ENCODE data around the gene PABPC3.

The PABPC3 gene

DNA sequence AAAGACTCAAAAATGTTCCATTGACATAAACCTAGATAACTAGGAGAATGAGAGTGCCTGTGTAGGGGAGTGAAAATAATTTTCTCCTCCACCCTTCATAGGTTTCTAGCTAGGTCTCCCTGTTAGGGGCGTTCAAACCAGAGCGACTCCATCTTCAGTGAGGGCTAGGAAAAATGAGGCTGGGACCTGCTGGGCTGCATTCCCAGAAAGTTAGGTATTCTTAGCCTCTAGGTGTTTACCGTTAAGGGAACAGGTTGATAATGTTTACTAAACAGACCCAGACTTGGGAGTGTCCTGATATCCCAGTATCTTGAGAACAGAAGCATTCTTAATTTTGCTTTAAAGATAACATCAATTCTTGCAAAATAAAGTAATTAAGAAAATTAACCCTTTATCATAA is 20.1 kb downstream of the PABPC3 start:
- H3K14ac ChIP-seq (ENCODE audit: low read length): no peak overlapping the region
- H4K8ac ChIP-seq (ENCODE audit: low read depth, low read length): no peak overlapping the region
- H3K36me3 ChIP-seq (replicated peaks in 1 of 2; ENCODE audit: control insufficient read depth in 2 of 2, insufficient read depth in 2 of 2, low read length in 2 of 2): no peaks in the 10 kb centered on the region
- no peak overlapping the region for H2BK15ac ChIP-seq (ENCODE audit: low read length)
- H3K4me2 ChIP-seq (ENCODE audit: insufficient read depth, low read length, poor library complexity, severe bottlenecking): no peak overlapping the region
- H2BK120ac ChIP-seq (ENCODE audit: low read depth, low read length): no peak overlapping the region
- no peak for DNase-seq (ENCODE audit: low spot score)
- H3K23ac ChIP-seq (ENCODE audit: low read depth, low read length, poor library complexity): no peak overlapping the region
- peaks cover 2 to 3% of the 10 kb centered on the region in 2 donors for H3K4me1 ChIP-seq (ENCODE audit: control insufficient read depth in 2 of 2, insufficient read depth in 1 of 2, low read depth in 1 of 2, low read length in 2 of 2)
- H2BK5ac ChIP-seq (ENCODE audit: low read length): no peak overlapping the region
- no peak overlapping the region for H3K18ac ChIP-seq (ENCODE audit: low read length)
- no peaks in the 10 kb centered on the region for H3K9me3 ChIP-seq (replicated peaks in 1 of 2; ENCODE audit: control insufficient read depth in 2 of 2, insufficient read depth in 1 of 2, low read depth in 1 of 2, low read length in 2 of 2)
- no CpG with 5 or more reads among the region's 3 CpGs for WGBS, 2 donors (ENCODE audit: extremely low coverage in 2 of 2, insufficient read length in 2 of 2, insufficient replicate concordance in 1 of 2)
- H3K27me3 ChIP-seq (ENCODE audit: control insufficient read depth in 3 of 3, insufficient read depth in 3 of 3, low read depth in 1 of 3, low read length in 3 of 3): no peaks in the 10 kb centered on the region
- no peaks in the 10 kb centered on the region for H3K79me1 ChIP-seq (ENCODE audit: low read depth, low read length)
- no peak overlapping the region for H3K4ac ChIP-seq (ENCODE audit: low read length)
- no peak overlapping the region for H4K91ac ChIP-seq (ENCODE audit: low read depth, low read length, poor library complexity)
- H3K4me3 ChIP-seq (ENCODE audit: low read length in 2 of 2): no peak overlapping the region
- H3K27ac ChIP-seq (replicated peaks; ENCODE audit: low read length): no peak overlapping the region
- H3K9ac ChIP-seq (ENCODE audit: low read depth, low read length, poor library complexity): no peak overlapping the region
- H2BK12ac ChIP-seq (ENCODE audit: low read length): no peak overlapping the region
- no peak overlapping the region for H2AK5ac ChIP-seq (ENCODE audit: low read depth, low read length)
- H2AFZ ChIP-seq (ENCODE audit: low read length): no peak overlapping the region

DNA sequence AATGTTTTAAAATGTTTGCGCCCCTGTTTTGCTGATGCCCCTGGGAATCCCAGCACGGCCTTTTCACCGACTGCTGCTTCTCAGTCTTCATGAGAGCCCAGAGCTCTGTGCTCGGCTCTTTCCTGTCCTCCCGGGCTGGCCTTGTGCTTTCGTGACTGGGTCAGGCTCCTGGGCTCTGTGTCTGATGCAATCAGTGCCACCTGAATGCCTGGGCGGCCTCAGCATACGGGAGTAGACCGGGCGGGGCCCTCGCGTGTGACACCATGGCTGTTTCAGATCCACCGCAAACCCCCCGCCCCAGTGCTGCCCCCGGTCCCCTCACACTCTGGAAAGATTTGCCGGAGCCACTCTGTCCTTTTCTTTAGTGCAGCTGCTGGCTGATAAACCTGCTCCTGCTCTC is 21.4 kb downstream of the PABPC3 start:
- Histone ChIP-seq H2BK120ac (ENCODE audit: low read depth, low read length) (no peak overlapping the region), H2BK5ac (ENCODE audit: low read length) (no peak overlapping the region), H3K4me3 (ENCODE audit: low read length in 2 of 2) (no peak overlapping the region), H3K4me1 (ENCODE audit: control insufficient read depth in 2 of 2, insufficient read depth in 1 of 2, low read depth in 1 of 2, low read length in 2 of 2) (peaks cover 0 to 2% of the 10 kb centered on the region in 2 donors), H3K4ac (ENCODE audit: low read length) (no peak overlapping the region), H3K27ac (replicated peaks; ENCODE audit: low read length) (no peak overlapping the region), H3K9me3 (replicated peaks in 1 of 2; ENCODE audit: control insufficient read depth in 2 of 2, insufficient read depth in 1 of 2, low read depth in 1 of 2, low read length in 2 of 2) (peaks cover 0 to 3% of the 10 kb centered on the region in 2 donors), H4K8ac (ENCODE audit: low read depth, low read length) (no peak overlapping the region), H3K27me3 (ENCODE audit: control insufficient read depth in 3 of 3, insufficient read depth in 3 of 3, low read depth in 1 of 3, low read length in 3 of 3) (no peaks in the 10 kb centered on the region), H3K23ac (ENCODE audit: low read depth, low read length, poor library complexity) (no peak overlapping the region), H3K14ac (ENCODE audit: low read length) (no peak overlapping the region), H3K18ac (ENCODE audit: low read length) (no peak overlapping the region), H2BK12ac (ENCODE audit: low read length) (no peak overlapping the region), H2AK5ac (ENCODE audit: low read depth, low read length) (no peak overlapping the region), H2AFZ (ENCODE audit: low read length) (no peak overlapping the region), H3K4me2 (ENCODE audit: insufficient read depth, low read length, poor library complexity, severe bottlenecking) (no peak overlapping the region), H4K91ac (ENCODE audit: low read depth, low read length, poor library complexity) (no peak overlapping the region), H3K79me1 (ENCODE audit: low read depth, low read length) (no peaks in the 10 kb centered on the region), H3K36me3 (replicated peaks in 1 of 2; ENCODE audit: control insufficient read depth in 2 of 2, insufficient read depth in 2 of 2, low read length in 2 of 2) (no peaks in the 10 kb centered on the region), H3K9ac (ENCODE audit: low read depth, low read length, poor library complexity) (no peak overlapping the region), H2BK15ac (ENCODE audit: low read length) (no peak overlapping the region)
- DNase-seq (ENCODE audit: low spot score): no peak
- WGBS, 2 donors (ENCODE audit: extremely low coverage in 2 of 2, insufficient read length in 2 of 2, insufficient replicate concordance in 1 of 2): no CpG with 5 or more reads among the region's 16 CpGs

DNA sequence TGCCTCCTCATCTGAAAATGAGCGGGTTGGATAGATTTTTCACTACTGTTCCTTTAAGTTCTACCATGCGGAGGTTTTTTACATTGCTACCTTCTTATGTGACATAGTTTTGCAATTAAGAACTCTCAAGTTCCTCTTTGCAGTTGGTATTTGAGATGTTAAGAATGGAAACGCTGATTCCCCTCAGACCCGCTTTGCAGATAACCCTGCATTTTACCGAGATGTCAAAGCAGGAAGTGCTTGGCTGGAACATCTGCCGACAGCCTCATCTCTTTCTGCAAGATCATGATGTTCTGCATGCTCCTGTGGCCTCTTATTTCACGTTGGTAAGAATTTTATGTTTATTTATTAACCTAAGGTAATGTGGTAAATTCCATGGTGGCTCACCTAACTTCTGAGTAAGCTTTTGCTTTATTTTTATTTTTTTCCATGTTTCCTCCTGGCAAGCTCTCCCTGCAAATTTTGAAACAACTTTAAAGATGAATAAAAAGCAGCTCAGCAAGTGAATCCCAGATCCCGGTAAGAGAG is 22.5 kb downstream of the PABPC3 start:
- no peak overlapping the region for H2AK5ac ChIP-seq (ENCODE audit: low read depth, low read length)
- H3K4me1 ChIP-seq (ENCODE audit: control insufficient read depth in 2 of 2, insufficient read depth in 1 of 2, low read depth in 1 of 2, low read length in 2 of 2): peaks cover 0 to 2% of the 10 kb centered on the region in 2 donors
- H3K27me3 ChIP-seq (ENCODE audit: control insufficient read depth in 3 of 3, insufficient read depth in 3 of 3, low read depth in 1 of 3, low read length in 3 of 3): no peaks in the 10 kb centered on the region
- no peaks in the 10 kb centered on the region for H3K36me3 ChIP-seq (replicated peaks in 1 of 2; ENCODE audit: control insufficient read depth in 2 of 2, insufficient read depth in 2 of 2, low read length in 2 of 2)
- no peak overlapping the region for H3K18ac ChIP-seq (ENCODE audit: low read length)
- H3K4me2 ChIP-seq (ENCODE audit: insufficient read depth, low read length, poor library complexity, severe bottlenecking): no peak overlapping the region
- no peak overlapping the region for H3K4ac ChIP-seq (ENCODE audit: low read length)
- no peak overlapping the region for H2BK15ac ChIP-seq (ENCODE audit: low read length)
- no peaks in the 10 kb centered on the region for H3K79me1 ChIP-seq (ENCODE audit: low read depth, low read length)
- H2BK12ac ChIP-seq (ENCODE audit: low read length): no peak overlapping the region
- DNase-seq (ENCODE audit: low spot score): no peak
- no peak overlapping the region for H4K8ac ChIP-seq (ENCODE audit: low read depth, low read length)
- H3K4me3 ChIP-seq (ENCODE audit: low read length in 2 of 2): no peak overlapping the region
- no CpG with 5 or more reads among the region's 8 CpGs for WGBS, 2 donors (ENCODE audit: extremely low coverage in 2 of 2, insufficient read length in 2 of 2, insufficient replicate concordance in 1 of 2)
- no peak overlapping the region for H3K27ac ChIP-seq (replicated peaks; ENCODE audit: low read length)
- H2AFZ ChIP-seq (ENCODE audit: low read length): no peak overlapping the region
- peaks cover 0 to 4% of the 10 kb centered on the region in 2 donors for H3K9me3 ChIP-seq (replicated peaks in 1 of 2; ENCODE audit: control insufficient read depth in 2 of 2, insufficient read depth in 1 of 2, low read depth in 1 of 2, low read length in 2 of 2)
- H3K9ac ChIP-seq (ENCODE audit: low read depth, low read length, poor library complexity): no peak overlapping the region
- no peak overlapping the region for H2BK120ac ChIP-seq (ENCODE audit: low read depth, low read length)
- no peak overlapping the region for H3K23ac ChIP-seq (ENCODE audit: low read depth, low read length, poor library complexity)
- H3K14ac ChIP-seq (ENCODE audit: low read length): no peak overlapping the region
- no peak overlapping the region for H2BK5ac ChIP-seq (ENCODE audit: low read length)
- H4K91ac ChIP-seq (ENCODE audit: low read depth, low read length, poor library complexity): no peak overlapping the region

DNA sequence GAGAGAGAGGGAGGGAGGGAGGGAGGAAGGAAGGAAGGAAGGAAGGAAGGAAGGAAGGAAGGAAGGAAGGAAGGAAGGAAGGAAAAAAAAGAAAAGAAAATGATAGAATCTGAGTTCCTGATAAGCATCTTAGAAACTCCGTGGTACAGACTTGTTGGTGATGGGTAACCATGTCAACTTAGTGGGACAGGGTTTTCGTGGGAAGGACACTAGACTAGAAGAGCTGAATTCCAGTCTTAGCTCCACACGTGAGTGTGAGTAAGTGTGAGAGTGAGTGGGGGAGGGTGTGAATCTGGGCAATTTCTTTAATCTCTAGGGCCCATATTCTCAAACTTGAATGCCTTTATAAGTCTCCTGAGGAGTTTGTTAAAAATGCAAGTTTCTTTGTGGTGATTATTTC is 35.0 kb downstream of the PABPC3 start:
- H3K23ac ChIP-seq (ENCODE audit: low read depth, low read length, poor library complexity): no peak overlapping the region
- H2BK15ac ChIP-seq (ENCODE audit: low read length): no peak overlapping the region
- H2AK5ac ChIP-seq (ENCODE audit: low read depth, low read length): no peak overlapping the region
- H3K14ac ChIP-seq (ENCODE audit: low read length): no peak overlapping the region
- H3K4me2 ChIP-seq (ENCODE audit: insufficient read depth, low read length, poor library complexity, severe bottlenecking): no peak overlapping the region
- no peak overlapping the region for H3K27ac ChIP-seq (replicated peaks; ENCODE audit: low read length)
- H4K8ac ChIP-seq (ENCODE audit: low read depth, low read length): no peak overlapping the region
- H2BK5ac ChIP-seq (ENCODE audit: low read length): no peak overlapping the region
- H2BK12ac ChIP-seq (ENCODE audit: low read length): no peak overlapping the region
- H4K91ac ChIP-seq (ENCODE audit: low read depth, low read length, poor library complexity): no peak overlapping the region
- H3K9ac ChIP-seq (ENCODE audit: low read depth, low read length, poor library complexity): no peak overlapping the region
- no peak overlapping the region for H2BK120ac ChIP-seq (ENCODE audit: low read depth, low read length)
- WGBS, 2 donors (ENCODE audit: extremely low coverage in 2 of 2, insufficient read length in 2 of 2, insufficient replicate concordance in 1 of 2): no CpG with 5 or more reads among the region's 3 CpGs
- no peak overlapping the region for H3K4me3 ChIP-seq (ENCODE audit: low read length in 2 of 2)
- no peak overlapping the region for H2AFZ ChIP-seq (ENCODE audit: low read length)
- H3K9me3 ChIP-seq (replicated peaks in 1 of 2; ENCODE audit: control insufficient read depth in 2 of 2, insufficient read depth in 1 of 2, low read depth in 1 of 2, low read length in 2 of 2): peaks cover 0 to 5% of the 10 kb centered on the region in 2 donors
- H3K4me1 ChIP-seq (ENCODE audit: control insufficient read depth in 2 of 2, insufficient read depth in 1 of 2, low read depth in 1 of 2, low read length in 2 of 2): peaks cover 3% of the 10 kb centered on the region in 2 donors
- peaks cover 0 to under 1% (median 0%) of the 10 kb centered on the region in 3 experiments for H3K27me3 ChIP-seq (ENCODE audit: control insufficient read depth in 3 of 3, insufficient read depth in 3 of 3, low read depth in 1 of 3, low read length in 3 of 3)
- no peak overlapping the region for H3K4ac ChIP-seq (ENCODE audit: low read length)
- no peaks in the 10 kb centered on the region for H3K36me3 ChIP-seq (replicated peaks in 1 of 2; ENCODE audit: control insufficient read depth in 2 of 2, insufficient read depth in 2 of 2, low read length in 2 of 2)
- H3K79me1 ChIP-seq (ENCODE audit: low read depth, low read length): no peaks in the 10 kb centered on the region
- no peak overlapping the region for H3K18ac ChIP-seq (ENCODE audit: low read length)
- DNase-seq (ENCODE audit: low spot score): no peak

All from neuronal stem cell (in vitro differentiated cells).